C4-2B (cell line): ENCODE measurements around the gene CAB39.

Experiments
- CTCF ChIP-seq: fragments of 450-650 bp; conservative IDR thresholded peaks from 2 replicates; pipeline ENCODE4 v1.5.1; 2017; ENCODE audit warnings: mild to moderate bottlenecking
- ZFX ChIP-seq: fragments of 450-650 bp; IDR thresholded peaks from 2 replicates; pipeline ENCODE4 v1.6.1; 2017

GRCh38 chr2:230790981-230791380 lies 78.3 kb downstream of the CAB39 start:
- TF ChIP-seq CTCF, result no peak
- no peak for TF ChIP-seq ZFX
